Panc1 (cell line): Measurements from ENCODE around the gene ZNF620.
"Not testable (repeated sequence)": the region's sequence is repeated elsewhere in the genome, so short reads cannot be mapped to it uniquely, and the experiment has no call there.

ENCODE experiments used
- POLR2AphosphoS5 ChIP-seq: IDR thresholded peaks from 2 replicates; pipeline ENCODE4 v1.6.1; 2012; ENCODE audit warnings: mild to moderate bottlenecking, low read depth, low read length, moderate library complexity
- SIN3A ChIP-seq: IDR thresholded peaks from 2 replicates; pipeline ENCODE4 v1.6.1; 2012; ENCODE audit warnings: low read depth, mild to moderate bottlenecking, low read length, moderate library complexity, borderline replicate concordance; ENCODE audit not compliant: insufficient read depth
- TCF7L2 ChIP-seq: IDR thresholded peaks from 2 replicates; pipeline ENCODE4 v1.6.1; 2011; ENCODE audit warnings: mild to moderate bottlenecking, low read depth, low read length, inconsistent platforms
- TF ChIP-seq, protein P1 (sequence below): fragments of 450-650 bp; IDR thresholded peaks from 2 replicates; pipeline ENCODE4 v1.5.1; 2017; ENCODE audit warnings: mild to moderate bottlenecking
- TF ChIP-seq, protein P2 (sequence below), 2 experiments: IDR thresholded peaks; 2 replicates each; pipeline ENCODE4 v1.6.1; 2011 to 2012; ENCODE audit warnings: low read depth in 2 of 2, control low read depth in 1 of 2, low read length in 1 of 2, mild to moderate bottlenecking in 1 of 2, moderate library complexity in 1 of 2; ENCODE audit not compliant: insufficient read depth in 1 of 2

DNA sequence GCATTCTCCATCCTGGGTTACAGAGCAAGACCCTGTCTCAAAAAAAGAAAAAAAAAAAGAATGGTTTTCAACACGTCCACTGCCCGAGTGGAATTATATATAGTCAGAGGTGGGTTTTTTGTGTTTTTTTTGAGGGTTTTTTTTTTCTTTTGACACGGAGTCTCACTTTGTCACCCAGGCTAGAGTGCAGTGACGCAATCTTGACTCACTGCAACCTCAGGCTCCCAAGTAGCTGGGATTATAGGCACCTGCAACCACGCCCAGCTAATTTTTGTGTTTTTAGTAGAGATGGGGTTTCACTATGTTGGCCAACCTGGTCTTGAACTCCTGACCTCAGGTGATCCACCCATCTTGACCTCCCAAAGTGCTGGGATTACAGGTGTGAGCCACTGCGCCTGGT lies 45.4 kb upstream of the ZNF620 start:
- TF ChIP-seq POLR2AphosphoS5, SIN3A, TCF7L2: not testable (repeated sequence)
- TF ChIP-seq, protein P1, sequence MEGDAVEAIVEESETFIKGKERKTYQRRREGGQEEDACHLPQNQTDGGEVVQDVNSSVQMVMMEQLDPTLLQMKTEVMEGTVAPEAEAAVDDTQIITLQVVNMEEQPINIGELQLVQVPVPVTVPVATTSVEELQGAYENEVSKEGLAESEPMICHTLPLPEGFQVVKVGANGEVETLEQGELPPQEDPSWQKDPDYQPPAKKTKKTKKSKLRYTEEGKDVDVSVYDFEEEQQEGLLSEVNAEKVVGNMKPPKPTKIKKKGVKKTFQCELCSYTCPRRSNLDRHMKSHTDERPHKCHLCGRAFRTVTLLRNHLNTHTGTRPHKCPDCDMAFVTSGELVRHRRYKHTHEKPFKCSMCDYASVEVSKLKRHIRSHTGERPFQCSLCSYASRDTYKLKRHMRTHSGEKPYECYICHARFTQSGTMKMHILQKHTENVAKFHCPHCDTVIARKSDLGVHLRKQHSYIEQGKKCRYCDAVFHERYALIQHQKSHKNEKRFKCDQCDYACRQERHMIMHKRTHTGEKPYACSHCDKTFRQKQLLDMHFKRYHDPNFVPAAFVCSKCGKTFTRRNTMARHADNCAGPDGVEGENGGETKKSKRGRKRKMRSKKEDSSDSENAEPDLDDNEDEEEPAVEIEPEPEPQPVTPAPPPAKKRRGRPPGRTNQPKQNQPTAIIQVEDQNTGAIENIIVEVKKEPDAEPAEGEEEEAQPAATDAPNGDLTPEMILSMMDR, result not testable (repeated sequence)
- TF ChIP-seq, protein P2, sequence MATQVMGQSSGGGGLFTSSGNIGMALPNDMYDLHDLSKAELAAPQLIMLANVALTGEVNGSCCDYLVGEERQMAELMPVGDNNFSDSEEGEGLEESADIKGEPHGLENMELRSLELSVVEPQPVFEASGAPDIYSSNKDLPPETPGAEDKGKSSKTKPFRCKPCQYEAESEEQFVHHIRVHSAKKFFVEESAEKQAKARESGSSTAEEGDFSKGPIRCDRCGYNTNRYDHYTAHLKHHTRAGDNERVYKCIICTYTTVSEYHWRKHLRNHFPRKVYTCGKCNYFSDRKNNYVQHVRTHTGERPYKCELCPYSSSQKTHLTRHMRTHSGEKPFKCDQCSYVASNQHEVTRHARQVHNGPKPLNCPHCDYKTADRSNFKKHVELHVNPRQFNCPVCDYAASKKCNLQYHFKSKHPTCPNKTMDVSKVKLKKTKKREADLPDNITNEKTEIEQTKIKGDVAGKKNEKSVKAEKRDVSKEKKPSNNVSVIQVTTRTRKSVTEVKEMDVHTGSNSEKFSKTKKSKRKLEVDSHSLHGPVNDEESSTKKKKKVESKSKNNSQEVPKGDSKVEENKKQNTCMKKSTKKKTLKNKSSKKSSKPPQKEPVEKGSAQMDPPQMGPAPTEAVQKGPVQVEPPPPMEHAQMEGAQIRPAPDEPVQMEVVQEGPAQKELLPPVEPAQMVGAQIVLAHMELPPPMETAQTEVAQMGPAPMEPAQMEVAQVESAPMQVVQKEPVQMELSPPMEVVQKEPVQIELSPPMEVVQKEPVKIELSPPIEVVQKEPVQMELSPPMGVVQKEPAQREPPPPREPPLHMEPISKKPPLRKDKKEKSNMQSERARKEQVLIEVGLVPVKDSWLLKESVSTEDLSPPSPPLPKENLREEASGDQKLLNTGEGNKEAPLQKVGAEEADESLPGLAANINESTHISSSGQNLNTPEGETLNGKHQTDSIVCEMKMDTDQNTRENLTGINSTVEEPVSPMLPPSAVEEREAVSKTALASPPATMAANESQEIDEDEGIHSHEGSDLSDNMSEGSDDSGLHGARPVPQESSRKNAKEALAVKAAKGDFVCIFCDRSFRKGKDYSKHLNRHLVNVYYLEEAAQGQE (IDR thresholded peaks at IDR 0.05; ENCODE audit: insufficient read depth in 1 of 2, low read depth in 2 of 2, low read length in 1 of 2), result not testable (repeated sequence)
